IMR-90 (cell line): ENCODE measurements around the gene RBFOX2. TPM values are rescaled to one million over a fixed set of nuclear protein-coding genes. Genes with fewer than 3 reads are reported as not detected.

Source experiments
- ATAC-seq: fragments of 200-7000 bp; cut with Tn5 transposase; 2 replicates; pipeline ENCODE4 v1.9.1; 2020; ENCODE audit warnings: low read depth, mild to moderate bottlenecking, moderate library complexity
- BruUV-seq: library from RNA; stranded (reverse); fragments of 400-500 nt; replicated peaks from 2 replicates; lab custom pipeline; 2021; lab: Mats Ljungman, UMichigan
- CTCF ChIA-PET: fragments of 300-600 bp; formaldehyde crosslinking; extraction: SDS; loops from one replicate; lab custom pipeline; 2021; ENCODE audit warnings: antibody characterized with exemption; lab: Yijun Ruan, JAX
- POLR2A ChIA-PET: fragments of 300-600 bp; sonication (Branson Sonifier 250); formaldehyde crosslinking; loops from one replicate; lab custom pipeline; 2022; ENCODE audit warnings: antibody characterized with exemption; ENCODE audit not compliant: unreplicated experiment; lab: Charles Lee
- DNase-seq: peaks from one replicate; pipeline ENCODE4 v3.0.0; 2013
- H2AFZ ChIP-seq: replicated peaks from 2 replicates; pipeline ENCODE3; 2013; ENCODE audit warnings: low read length, mild to moderate bottlenecking; ENCODE audit not compliant: poor library complexity
- H2AK5ac ChIP-seq: 2 replicates; pipeline ENCODE4 v1.6.1; 2013; ENCODE audit warnings: low read depth, low read length, inconsistent platforms
- H2AK9ac ChIP-seq: replicated peaks from 2 replicates; pipeline ENCODE3; 2013; ENCODE audit warnings: mild to moderate bottlenecking, low read depth, low read length, moderate library complexity; ENCODE audit not compliant: poor library complexity
- H2BK120ac ChIP-seq: 2 replicates; pipeline ENCODE4 v1.6.1; 2013; ENCODE audit warnings: low read depth, low read length, inconsistent platforms
- H2BK15ac ChIP-seq: 3 replicates; pipeline ENCODE4 v1.6.1; 2013; ENCODE audit warnings: low read depth, low read length, inconsistent platforms
- H2BK20ac ChIP-seq: 2 replicates; pipeline ENCODE4 v1.6.1; 2013; ENCODE audit warnings: low read depth, mild to moderate bottlenecking, inconsistent platforms, low read length, moderate library complexity
- H2BK5ac ChIP-seq: 2 replicates; pipeline ENCODE4 v1.6.1; 2013; ENCODE audit warnings: mild to moderate bottlenecking, low read depth, low read length, inconsistent platforms; ENCODE audit not compliant: poor library complexity, severe bottlenecking
- H3K14ac ChIP-seq: replicated peaks from 2 replicates; pipeline ENCODE4 v1.6.1; 2013; ENCODE audit warnings: low read depth, low read length, inconsistent platforms
- H3K18ac ChIP-seq: 2 replicates; pipeline ENCODE4 v1.6.1; 2013; ENCODE audit warnings: low read depth, low read length, control low read depth
- H3K23ac ChIP-seq: 2 replicates; pipeline ENCODE4 v1.6.1; 2013; ENCODE audit warnings: low read depth, low read length, inconsistent platforms
- H3K27ac ChIP-seq: 2 replicates; pipeline ENCODE4 v1.5.1; 2013; ENCODE audit warnings: mild to moderate bottlenecking, control low read depth, low read length; ENCODE audit not compliant: insufficient read depth
- H3K27me3 ChIP-seq: 2 replicates; pipeline ENCODE4 v1.6.1; 2013; ENCODE audit warnings: low read length; ENCODE audit not compliant: control insufficient read depth, insufficient read depth
- H3K36me3 ChIP-seq: 2 replicates; pipeline ENCODE4 v1.6.1; 2013; ENCODE audit warnings: low read length, mixed read lengths; ENCODE audit not compliant: control insufficient read depth, insufficient read depth
- H3K4ac ChIP-seq: 2 replicates; pipeline ENCODE4 v1.6.1; 2013; ENCODE audit warnings: low read depth, low read length, inconsistent platforms
- H3K4me1 ChIP-seq: 2 replicates; pipeline ENCODE4 v1.6.1; 2013; ENCODE audit warnings: low read length, mixed read lengths; ENCODE audit not compliant: control insufficient read depth, insufficient read depth
- H3K4me2 ChIP-seq: 2 replicates; pipeline ENCODE4 v1.6.1; 2013; ENCODE audit warnings: low read depth, mild to moderate bottlenecking, control low read depth, low read length, moderate library complexity
- H3K4me3 ChIP-seq: 2 replicates; pipeline ENCODE4 v1.5.1; 2013; ENCODE audit warnings: low read depth, mild to moderate bottlenecking, control low read depth, low read length, moderate library complexity; ENCODE audit not compliant: insufficient read depth
- H3K56ac ChIP-seq: 2 replicates; pipeline ENCODE4 v1.6.1; 2013; ENCODE audit warnings: low read length, inconsistent platforms; ENCODE audit not compliant: insufficient read depth; ENCODE audit errors: extremely low read depth
- H3K79me1 ChIP-seq, 2 experiments: 2 replicates each; pipeline ENCODE4 v1.6.1; 2013; ENCODE audit warnings: low read length in 2 of 2, inconsistent platforms in 1 of 2, low read depth in 1 of 2
- H3K9ac ChIP-seq: 2 replicates; pipeline ENCODE4 v1.6.1; 2013; ENCODE audit warnings: low read depth, low read length, control low read depth
- H3K9me1 ChIP-seq: 2 replicates; pipeline ENCODE4 v1.6.1; 2013; ENCODE audit warnings: low read length, inconsistent platforms; ENCODE audit not compliant: insufficient read depth
- H3K9me3 ChIP-seq: 2 replicates; pipeline ENCODE4 v1.6.1; 2013; ENCODE audit warnings: low read length; ENCODE audit not compliant: control insufficient read depth, insufficient read depth
- H4K20me1 ChIP-seq: 2 replicates; pipeline ENCODE4 v1.6.1; 2013; ENCODE audit warnings: low read length, inconsistent platforms; ENCODE audit not compliant: insufficient read depth
- H4K5ac ChIP-seq: 2 replicates; pipeline ENCODE4 v1.6.1; 2013; ENCODE audit warnings: mild to moderate bottlenecking, low read depth, low read length, control low read depth
- H4K8ac ChIP-seq, 2 experiments: 2 replicates each; pipeline ENCODE4 v1.6.1; 2013; ENCODE audit warnings: low read depth in 2 of 2, low read length in 2 of 2, control low read depth in 1 of 2, inconsistent platforms in 1 of 2
- H4K91ac ChIP-seq: 2 replicates; pipeline ENCODE4 v1.6.1; 2013; ENCODE audit warnings: low read depth, low read length, inconsistent platforms; ENCODE audit not compliant: insufficient read depth
- CHD1 ChIP-seq: IDR thresholded peaks from 2 replicates; pipeline ENCODE4 v1.6.1; 2012; ENCODE audit warnings: low read depth, low read length, improper control_type of control experiment
- MXI1 ChIP-seq: IDR thresholded peaks from 2 replicates; pipeline ENCODE4 v1.6.1; 2012; ENCODE audit warnings: low read depth, mild to moderate bottlenecking, low read length, moderate library complexity, borderline replicate concordance
- POLR2A ChIP-seq: IDR thresholded peaks from 2 replicates; pipeline ENCODE4 v1.6.1; 2012; ENCODE audit warnings: mild to moderate bottlenecking, low read depth, low read length
- RAD21 ChIP-seq: IDR thresholded peaks from 2 replicates; pipeline ENCODE4 v1.6.1; 2012; ENCODE audit warnings: low read length, improper control_type of control experiment
- RCOR1 ChIP-seq: IDR thresholded peaks from 2 replicates; pipeline ENCODE4 v1.6.1; 2012; ENCODE audit warnings: mild to moderate bottlenecking, low read length, improper control_type of control experiment; ENCODE audit not compliant: insufficient replicate concordance
- RFX5 ChIP-seq: IDR thresholded peaks from 2 replicates; pipeline ENCODE4 v1.8.0; 2012; ENCODE audit warnings: low read depth, mild to moderate bottlenecking, low read length, moderate library complexity
- WGBS, 2 experiments: methylation state at CpG; one replicate each; pipeline versions ENCODE4 v1.1.5 to v1.1.7; 2013; ENCODE audit warnings: missing lambda C conversion rate in 2 of 2; ENCODE audit not compliant: insufficient read length in 1 of 2; ENCODE audit errors: extremely low coverage in 2 of 2; 5-methylcytosine and 5-hydroxymethylcytosine counted together
- dilution Hi-C: fragments of 300-500 bp; cut with HindIII; formaldehyde crosslinking; loops from one replicate; pipeline ENCODE4 v1.14.3; 2018; ENCODE audit warnings: low sequenced_read_pairs; ENCODE audit not compliant: unreplicated experiment
- in situ Hi-C: fragments of 300-500 bp; cut with MboI; formaldehyde crosslinking; loops from 3 replicates; pipeline ENCODE4 v1.14.3; 2019; ENCODE audit warnings: low sequenced_read_pairs, inconsistent platforms, mixed read lengths
- intact Hi-C: fragments of 100-400 bp; cut with micrococcal nuclease; formaldehyde crosslinking; loops from 2 replicates; pipeline ENCODE4 v1.10.0; 2022
- polyA plus RNA-seq, 3 experiments: library from polyadenylated mRNA; depleted of rRNA; stranded (reverse); fragments of >200 nt; gene quantifications; 2 replicates each; pipeline ENCODE4 v1.2.3, GENCODE V29; 2012; ENCODE audit warnings: low replicate concordance in 1 of 3
- total RNA-seq: library from RNA; depleted of rRNA; stranded (reverse); fragments of >200 nt; gene quantifications from 2 replicates; pipeline ENCODE4 v1.2.3, GENCODE V29; 2012

The RBFOX2 gene
- total and polyA plus RNA-seq, 2 of the 4 experiments (the other 2 are of a cell fraction) = 146 to 178 TPM

DNA sequence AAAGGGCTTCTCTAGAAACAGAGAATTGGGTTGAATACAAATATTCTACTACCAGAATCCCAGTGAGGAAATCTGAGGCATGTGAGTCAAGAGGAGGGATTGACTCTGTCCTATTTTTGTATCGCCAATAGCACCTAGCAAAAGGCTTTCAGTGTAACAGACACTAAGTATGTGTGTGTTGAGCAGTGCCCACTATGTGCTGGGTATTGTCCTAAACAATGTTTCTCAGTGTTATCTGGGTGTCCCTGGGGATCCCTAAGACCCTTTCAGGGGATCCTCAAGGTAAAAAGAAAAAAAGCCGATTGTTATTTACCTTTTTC, 21.0 kb upstream of the RBFOX2 start:
- Histone ChIP-seq H3K23ac (no peak overlapping the region), H4K5ac (no peak overlapping the region), H4K8ac (no peak overlapping the region), H3K56ac (no peak overlapping the region), H3K9ac (no peak overlapping the region), H4K20me1 (no peaks in the 10 kb centered on the region), H2AK9ac (peak overlapping the region; percentile 23), H2BK5ac (no peak overlapping the region), H3K4me1 (peaks cover 9% of the 10 kb centered on the region), H3K79me1 (no peaks in the 10 kb centered on the region), H3K9me3 (no peaks in the 10 kb centered on the region), H4K91ac (no peak overlapping the region), H3K36me3 (no peaks in the 10 kb centered on the region), H2AFZ (no peak overlapping the region), H2BK15ac (0 out of 3 replicates have a peak overlapping the region, but pooled peaks have one; percentile 1), H2AK5ac (no peak overlapping the region), H3K27ac (no peak overlapping the region), H3K27me3 (no peaks in the 10 kb centered on the region), H2BK120ac (no peak overlapping the region), H3K18ac (no peak overlapping the region), H3K4me3 (no peak overlapping the region), H3K4ac (no peak overlapping the region), H3K9me1 (peaks cover 3% of the 10 kb centered on the region; the same call in 1 of the 2 replicates), H3K14ac (0 out of 2 replicates have a peak overlapping the region, but pooled peaks have one; percentile 1), H3K4me2 (no peak overlapping the region), H2BK20ac (no peak overlapping the region)
- intact Hi-C loops (no loop called here), in situ Hi-C loops (no loop called here), dilution Hi-C loops (no loop called here)
- BruUV-seq = no TSS peak
- TF ChIP-seq MXI1 (no peak), RFX5 (no peak), POLR2A (no peak), RCOR1 (no peak), RAD21 (no peak), CHD1 (no peak)
- CTCF ChIA-PET = no interaction called here
- no peak for ATAC-seq
- DNase-seq = no peak
- no CpG with 5 or more reads among the region's 2 CpGs for WGBS, 2 experiments
- POLR2A ChIA-PET = no interaction called here
